Embryonic facial prominence (tissue), 1 donor: ENCODE measurements around the gene SPINT2.

Source experiments
- DNase-seq: peaks from one replicate; pipeline ENCODE4 v3.0.0-alpha.2; 2016; ENCODE audit errors: extremely low spot score

SPINT2 gene

DNA sequence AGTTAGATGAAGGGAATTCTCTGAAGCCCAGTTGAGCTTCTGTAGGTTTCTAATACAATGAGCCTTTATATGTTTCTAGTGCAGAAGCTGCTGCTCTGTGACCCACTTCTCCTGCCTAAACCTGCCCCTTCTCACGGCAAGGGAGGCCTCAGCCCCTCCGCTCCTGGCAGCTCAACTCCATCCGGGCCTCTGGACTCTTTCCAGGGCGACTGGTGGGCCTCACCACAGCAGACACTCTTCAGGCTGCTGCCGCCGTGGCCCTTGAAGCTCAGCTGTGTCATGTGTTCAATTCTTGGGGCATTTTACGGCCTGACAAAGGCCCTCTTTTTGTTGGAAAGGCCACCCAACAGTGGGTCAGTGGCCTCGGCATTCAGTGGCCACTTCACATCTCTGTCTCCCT lies 29.7 kb downstream of the SPINT2 start:
- no peak for DNase-seq

DNA sequence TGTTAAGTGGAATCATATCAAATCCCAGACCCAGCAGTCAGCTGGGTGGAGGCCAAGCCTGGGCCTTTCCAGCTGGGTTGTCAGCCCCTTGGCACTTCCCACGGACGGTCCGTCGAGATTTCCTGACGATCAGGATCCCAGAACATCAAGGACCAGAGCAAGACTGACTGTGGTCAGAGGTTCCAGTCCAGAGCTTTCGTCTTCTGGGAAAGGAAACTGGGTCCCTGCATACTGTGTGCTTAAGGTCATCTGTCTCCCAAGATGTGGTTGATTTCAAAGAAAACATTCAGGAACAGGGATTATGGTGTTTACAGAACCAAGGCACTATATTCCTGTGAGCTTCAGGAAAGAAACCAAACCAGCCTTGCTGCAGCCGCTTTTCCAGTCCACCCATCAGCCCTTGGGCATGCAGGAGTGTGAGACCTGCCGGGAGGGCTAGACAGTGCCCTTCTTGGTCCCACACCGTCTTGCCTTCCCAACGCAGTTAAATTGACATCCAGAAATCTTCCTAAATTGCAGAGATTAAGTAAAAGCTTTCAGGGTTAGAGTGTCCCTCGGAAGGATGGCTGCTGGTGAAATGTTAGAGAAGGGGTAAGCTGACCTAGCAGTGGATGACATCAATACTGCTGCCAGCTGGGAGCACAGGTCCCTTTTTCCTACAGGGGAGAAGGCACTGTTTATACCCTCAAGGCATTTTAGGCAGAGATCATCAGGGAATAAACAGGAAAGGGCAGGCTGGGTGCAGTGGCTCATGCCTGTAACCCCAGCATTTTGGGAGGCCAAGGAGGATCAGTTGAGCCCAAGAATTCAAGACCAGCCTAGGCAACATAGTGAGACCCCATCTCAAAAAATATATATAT lies 34.7 kb downstream of the SPINT2 start:
- no peak for DNase-seq

DNA sequence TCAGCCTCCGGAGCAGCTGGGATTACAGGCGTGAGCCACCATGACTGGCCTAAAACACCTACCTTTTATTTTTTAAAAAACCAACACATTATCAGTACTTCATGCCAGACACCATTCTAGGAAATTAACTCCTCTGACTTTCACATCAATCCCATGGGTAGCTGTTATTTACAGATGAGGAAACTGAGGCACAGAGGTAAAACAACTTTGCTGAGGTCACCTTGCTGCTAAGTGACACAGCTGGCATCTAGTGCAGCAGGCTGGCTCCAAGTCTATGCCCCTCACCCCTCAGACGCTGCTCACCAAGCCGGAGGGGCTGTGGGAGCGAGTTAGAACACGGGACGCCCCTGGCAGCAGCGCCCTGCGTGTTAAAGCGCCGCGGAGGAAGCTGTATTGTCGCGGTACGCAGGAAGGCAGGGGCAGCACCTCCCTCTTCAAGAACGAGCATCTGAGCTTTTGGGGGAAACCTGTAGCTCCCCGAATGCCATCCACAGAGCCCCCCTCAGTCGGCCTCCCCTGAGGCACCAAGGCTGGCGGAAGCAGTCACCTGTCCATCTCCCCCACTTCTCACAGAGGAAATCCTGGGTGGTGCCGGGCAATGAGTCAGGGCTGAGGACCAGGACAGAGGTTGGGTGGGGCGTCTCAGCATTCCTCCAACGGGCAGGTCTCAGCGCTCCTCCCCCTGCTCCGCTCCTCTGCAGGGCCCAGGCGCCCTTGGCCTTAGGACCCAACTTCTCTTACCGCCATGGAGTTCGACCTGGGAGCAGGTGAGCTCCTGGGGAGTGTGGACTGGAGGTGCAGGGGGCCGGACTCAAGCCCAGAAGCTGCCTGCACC lies 39.4 kb downstream of the SPINT2 start, which contains the start of gene C19orf33:
Gene C19orf33, plus strand, starts transcription at position 735 of the 835 bp plus-strand sequence. Its CDS starts 11 bp downstream, at position 746.
- DNase-seq, result no peak

DNA sequence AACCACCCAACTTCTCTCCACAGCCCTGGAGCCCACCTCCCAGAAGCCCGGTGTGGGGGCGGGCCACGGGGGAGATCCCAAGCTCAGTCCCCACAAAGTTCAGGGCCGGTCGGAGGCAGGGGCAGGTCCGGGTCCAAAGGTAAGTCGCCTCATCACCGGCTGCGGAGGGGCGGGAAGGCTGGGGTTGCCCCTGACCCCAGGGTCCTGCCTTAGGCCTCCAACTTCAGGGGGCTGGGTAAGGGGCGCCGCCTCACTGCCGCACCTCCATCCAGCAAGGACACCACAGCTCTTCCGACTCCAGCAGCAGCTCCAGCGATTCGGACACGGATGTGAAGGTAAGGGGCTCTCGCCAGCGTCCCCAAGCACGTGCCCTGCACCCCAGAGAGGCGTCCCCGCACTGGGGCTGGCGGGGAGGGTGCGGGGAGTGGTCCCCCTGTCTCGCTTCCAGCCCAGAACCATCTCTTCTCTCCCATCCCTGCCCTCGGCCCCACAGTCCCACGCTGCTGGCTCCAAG lies 40.0 kb downstream of the SPINT2 start:
- no peak for DNase-seq

DNA sequence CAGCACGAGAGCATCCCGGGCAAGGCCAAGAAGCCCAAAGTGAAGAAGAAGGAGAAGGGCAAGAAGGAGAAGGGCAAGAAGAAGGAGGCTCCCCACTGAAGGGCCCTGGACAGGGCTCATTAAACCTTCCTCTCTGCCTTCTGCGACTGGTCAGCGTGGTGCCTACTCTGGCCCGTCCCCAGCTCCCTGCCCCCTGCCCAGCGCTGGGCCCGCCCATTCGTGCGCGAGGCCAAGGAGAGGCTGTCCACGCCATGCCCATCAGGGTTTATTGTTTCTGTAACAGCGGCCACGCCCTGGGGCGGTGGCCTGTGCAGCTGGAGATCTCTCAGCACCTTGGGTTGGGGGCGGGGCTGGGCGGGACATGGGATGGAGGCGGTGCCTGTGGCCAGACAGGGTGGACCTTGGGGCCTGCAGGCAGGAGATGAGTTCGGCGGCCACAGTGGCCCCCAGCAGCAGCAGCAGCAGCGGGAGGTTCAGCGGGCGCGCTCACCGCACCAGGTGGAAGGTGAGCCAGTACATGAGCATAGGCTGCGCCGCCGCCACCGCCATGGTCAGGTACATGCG lies 40.6 kb downstream of the SPINT2 start:
- DNase-seq, result no peak

DNA sequence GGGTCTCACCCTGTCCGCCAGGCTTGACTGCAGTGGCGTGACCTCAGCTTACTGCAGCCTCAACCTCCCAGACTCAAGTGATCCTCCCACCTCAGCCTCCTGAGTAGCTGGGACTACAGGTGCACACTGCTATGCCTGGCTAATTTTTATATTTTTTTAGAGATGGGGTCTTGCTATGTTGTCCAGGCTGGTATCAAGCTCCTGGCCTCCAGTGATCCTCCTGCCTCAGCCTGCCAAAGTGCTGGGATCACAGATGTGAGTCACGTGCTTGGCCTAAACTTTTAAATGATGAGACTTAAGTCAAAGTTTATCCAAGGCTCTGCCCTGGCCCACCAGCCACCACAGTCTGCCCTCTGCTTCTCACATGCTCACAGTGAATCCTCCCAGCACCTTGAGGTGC lies 41.9 kb downstream of the SPINT2 start:
- no peak for DNase-seq

DNA sequence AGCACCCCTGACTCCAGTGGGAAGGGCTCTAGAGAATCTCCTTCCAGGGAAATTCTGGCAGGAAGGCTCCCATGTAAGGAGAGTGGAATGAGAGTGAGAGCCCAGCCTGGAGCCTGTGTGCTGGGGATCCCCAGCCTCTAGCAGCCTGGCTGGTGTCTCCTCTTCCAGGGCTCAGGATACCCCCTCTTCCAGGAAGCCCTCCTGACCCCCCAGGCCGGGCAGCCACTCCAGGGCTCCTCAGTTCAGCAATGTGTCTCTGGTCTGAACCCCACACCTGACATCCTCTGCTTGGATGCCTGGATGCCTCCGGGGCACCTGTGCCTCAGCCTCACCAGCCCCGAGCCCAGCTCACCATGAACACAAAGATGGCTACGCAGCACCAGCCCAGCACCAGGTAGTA lies 42.7 kb downstream of the SPINT2 start:
- DNase-seq, result no peak

DNA sequence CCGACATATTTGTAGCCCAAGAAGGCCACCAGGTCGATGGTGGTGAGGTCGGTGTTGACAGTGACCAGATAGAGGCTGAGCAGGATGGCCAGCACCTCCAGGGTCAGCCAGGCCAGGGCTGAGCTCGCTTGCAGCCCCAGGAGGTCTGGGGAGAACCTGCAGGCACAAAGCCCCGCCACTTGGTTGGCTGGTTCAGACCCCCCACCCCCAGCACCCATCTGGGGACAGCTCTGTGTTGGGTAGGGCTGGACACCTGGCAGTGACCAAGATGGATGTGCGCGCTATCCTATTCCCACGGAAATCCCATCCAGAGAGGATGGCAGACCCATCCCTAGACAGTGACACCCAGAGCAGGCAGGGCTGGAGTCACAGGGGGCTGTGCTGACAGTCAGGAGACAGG lies 43.2 kb downstream of the SPINT2 start:
- DNase-seq, result no peak

DNA sequence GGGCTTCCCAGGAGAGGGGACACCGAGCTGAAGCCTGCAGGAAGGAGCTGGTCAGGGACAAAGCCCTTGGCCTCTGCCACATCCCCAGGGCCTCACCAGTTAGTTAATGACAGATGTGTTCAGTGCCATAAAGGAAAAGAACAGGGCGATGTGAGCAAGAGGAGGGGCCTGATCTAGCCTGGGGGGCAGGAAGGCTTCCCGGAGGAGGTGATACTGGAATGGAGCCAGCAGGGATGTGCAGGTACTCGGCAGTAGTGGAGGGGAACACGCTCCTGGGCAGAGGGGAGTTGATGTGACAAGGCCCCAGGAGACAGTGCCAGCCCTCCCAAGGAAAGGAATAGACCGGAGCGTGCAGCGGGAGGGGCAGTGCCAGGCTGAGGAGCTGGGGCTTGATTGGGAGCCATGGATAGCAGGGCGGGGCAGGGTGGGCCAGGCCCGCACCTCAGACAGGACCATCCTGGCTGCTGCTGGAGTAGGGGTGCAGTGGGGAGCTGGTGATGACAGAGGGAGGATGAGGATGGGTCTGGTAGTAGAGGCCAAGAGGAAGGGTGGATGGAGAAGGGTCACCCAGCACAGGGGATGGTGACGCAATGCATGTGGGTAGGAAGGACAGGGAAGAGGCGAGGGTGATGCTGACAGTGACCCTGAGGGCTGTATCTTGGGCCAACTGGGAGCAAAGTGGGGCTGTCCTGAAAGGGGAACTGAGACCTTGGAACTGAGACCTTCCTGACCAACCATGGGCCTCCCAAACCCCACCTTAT lies 43.8 kb downstream of the SPINT2 start:
- no peak for DNase-seq

DNA sequence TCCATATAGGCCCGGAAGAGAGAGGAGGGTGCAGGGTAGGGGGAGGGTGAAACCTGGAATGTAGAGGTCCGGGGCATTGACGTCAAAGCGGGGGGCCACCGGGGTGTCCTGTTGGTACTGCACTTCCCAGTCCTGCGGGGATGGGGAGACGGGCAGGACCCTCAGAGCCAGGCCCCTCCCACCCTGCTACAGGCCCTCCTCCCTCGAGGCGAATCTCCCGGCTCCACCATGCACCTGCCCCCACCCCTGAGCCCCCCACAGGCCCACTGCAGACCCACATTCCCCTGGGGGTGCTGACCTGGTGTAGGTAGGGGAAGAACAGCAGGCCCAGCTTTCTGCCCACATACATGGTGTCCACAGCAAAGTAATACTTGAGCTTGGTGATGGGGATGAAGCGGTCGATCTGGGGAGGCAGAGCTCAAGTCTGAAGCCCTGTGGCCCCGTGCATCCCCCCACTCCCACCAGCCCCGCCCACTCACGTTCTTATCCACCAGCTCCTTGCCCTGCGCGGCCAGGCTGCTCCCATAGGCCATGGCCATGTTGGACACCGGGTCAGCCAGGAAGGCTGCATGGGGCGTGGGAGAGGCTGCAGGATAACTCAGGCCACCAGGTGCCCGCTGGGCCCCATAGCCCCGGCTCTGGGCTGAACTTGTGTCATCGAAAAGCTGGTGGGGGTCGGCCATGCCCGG lies 44.7 kb downstream of the SPINT2 start:
- DNase-seq, result no peak

DNA sequence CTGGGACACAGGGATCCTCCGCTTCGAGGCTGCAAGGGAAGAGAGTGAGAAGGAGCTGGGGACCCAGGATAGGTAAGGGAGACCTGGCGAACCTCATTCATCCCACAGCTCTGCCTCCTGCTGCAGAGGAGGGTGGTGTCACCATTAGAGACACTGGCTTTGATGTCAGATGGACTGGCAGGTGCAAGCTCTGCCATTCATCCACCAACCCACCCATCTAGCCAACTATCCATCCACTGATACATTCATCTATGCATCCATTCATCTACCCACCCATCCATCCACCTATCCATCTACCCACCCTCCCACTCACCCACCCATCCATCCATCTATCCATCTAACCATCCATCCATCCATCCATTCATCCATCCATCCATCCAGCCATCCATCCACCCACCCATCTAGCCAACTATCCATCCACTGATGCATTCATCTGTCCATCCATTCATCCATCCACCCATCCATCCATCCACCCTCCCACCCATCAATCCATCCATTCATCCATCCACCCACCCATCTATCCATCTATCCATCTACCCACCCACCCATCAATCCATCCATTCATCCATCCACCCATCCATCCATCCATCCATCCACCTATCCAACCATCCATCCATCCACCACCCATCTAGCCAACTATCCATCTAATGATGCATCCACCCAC lies 45.4 kb downstream of the SPINT2 start:
- DNase-seq, result no peak

DNA sequence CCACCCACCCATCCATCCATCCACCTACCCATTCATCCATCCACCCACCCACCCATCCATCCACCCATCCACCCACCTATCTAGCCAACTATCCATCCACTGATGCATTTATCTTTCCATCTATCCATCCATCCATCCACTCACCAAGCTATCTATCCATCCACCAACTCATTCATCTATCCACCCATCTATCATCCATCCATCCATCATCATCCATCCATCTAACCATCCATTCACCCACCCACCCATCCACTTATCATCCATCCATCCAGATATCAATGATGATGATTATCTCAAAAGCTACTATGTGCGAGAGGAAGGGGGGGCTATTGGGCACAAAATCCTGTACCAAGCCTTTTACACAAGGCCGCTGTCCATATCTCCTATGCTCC lies 45.9 kb downstream of the SPINT2 start:
- DNase-seq, result no peak

DNA sequence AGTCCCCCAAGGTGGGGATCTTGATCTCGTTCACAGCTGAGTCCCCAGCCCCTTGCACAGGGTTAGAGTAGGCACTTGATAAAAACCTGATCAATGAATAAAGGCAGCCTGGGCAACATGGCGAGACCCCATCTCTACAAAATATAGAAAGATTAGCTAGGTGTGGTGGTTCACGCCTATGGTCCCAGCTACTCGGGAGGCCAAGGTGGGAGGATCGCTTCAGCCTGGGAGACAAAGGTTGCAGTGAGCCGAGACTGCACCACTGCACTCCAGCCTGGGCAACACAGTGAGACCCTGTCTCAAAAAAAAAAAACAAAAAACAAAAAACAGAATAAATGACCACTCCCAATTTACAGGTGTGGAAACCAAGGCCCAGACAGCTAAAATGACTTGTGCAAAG lies 46.6 kb downstream of the SPINT2 start:
- DNase-seq, result no peak

DNA sequence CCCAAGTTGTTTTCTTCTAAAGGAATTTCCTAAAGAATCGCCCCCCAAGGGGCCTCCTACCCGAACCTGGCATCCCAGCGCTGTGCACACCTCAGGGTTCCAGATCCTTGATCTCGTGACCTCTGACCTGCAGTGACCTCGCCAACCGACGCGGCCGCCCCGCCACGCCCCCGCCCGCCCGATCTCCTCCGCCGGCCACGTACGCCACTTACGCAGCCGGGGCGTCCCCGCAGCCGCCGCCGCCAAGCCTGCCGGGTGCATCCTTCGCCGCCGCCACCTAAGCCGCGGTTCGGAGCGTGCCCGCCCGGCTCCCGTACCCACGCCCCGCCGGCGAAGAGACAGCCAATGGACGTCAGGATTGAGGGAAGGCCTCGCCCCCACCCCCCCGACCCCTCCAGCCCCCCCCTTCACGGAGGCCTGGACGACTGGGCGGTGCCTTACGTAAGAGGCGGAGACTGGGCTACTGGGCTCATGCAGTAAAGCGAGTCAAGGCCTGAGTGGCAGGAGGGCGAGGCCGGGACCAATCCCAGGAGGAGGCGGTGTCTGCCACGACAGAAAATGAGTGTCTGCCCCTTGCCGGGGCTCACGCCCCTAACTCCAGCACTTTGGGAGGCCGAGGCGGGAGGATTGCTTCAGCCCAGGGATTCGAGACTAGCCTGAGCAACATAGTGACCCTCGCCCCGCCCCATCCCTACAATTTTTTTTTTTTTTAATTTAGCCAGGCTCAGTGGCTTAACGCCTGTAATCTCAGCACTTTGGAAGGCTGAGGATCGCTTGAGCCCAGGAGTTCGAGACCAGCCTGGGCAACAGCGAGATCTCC lies 51.5 kb downstream of the SPINT2 start, which contains the start of gene YIF1B:
Gene YIF1B, minus strand, starts transcription at position 291 of the 820 bp plus-strand sequence. Its CDS starts 30 bp downstream, at position 261.
- peak; percentile 95 for DNase-seq

DNA sequence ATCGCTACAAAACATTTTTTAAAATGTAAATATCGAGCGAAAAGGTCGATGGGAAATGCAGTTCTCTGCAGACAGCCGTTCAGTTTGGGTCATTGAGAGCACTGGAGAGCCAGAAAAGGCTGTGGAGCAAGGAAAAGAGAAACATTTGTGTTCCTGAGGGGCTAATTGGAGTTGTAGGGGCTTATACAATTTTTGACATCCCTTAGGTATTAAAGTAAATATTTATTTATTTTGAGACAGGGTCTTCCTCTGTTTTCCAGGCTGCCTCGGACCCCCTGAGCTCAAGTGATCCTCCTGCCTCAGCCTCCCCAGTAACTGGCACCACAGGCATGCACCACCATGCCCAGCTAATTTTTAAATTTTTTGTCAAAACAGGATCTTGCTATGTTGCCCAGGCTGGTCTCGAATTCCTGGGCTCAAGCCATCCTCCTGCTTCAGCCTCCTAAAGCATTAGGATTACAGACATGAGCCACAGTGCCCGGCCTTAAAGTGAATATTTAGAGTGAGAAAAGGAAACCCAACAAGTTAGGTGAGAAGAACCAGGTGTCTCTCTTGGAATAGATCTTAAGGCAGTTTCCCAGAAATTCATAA lies 52.2 kb downstream of the SPINT2 start:
- no peak for DNase-seq

DNA sequence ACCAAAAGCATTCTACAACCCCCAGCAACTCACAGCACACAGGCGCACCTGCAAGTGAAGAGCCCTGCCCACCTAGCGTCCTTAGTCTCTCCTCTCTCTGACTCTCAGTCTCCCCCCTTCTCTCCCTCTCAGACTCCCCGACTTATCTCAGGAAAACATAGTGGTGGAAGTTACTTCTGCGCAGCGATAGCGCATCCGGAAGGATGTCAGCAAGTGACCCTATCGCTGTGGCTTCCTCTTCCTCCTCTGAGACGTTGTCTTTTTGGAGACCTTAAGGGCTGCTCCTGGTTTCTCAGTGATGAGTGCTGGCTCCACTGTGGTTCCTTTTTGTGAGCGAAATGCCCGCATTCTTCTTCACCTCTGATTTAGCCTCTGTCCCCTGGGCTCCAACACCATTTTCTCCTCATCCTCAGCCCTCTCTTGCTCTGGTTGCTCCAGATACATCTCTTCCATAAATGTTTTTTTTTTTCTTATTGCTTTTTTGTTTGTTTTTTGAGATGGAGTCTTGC lies 52.8 kb downstream of the SPINT2 start:
- DNase-seq, result no peak

DNA sequence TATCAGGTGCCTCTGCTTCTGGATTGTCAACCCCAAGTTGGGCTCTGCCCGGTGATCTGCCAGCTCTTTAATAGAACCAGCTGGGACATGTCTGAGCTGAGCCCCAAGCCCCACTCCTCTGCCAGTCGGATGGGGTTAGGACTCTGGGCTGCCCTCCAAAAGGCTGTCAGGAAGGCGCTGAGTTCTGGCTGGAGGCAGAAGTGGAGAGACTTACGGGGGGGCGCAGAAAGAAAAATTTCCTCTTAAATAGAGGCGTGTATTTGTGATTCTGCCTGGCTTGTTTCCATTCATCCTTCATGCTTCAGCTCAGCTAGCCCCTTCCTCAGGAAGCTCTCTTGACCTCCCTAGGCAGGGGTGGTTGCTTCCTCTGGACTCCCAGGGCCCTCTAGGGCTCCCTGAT lies 54.3 kb downstream of the SPINT2 start:
- DNase-seq, result no peak

DNA sequence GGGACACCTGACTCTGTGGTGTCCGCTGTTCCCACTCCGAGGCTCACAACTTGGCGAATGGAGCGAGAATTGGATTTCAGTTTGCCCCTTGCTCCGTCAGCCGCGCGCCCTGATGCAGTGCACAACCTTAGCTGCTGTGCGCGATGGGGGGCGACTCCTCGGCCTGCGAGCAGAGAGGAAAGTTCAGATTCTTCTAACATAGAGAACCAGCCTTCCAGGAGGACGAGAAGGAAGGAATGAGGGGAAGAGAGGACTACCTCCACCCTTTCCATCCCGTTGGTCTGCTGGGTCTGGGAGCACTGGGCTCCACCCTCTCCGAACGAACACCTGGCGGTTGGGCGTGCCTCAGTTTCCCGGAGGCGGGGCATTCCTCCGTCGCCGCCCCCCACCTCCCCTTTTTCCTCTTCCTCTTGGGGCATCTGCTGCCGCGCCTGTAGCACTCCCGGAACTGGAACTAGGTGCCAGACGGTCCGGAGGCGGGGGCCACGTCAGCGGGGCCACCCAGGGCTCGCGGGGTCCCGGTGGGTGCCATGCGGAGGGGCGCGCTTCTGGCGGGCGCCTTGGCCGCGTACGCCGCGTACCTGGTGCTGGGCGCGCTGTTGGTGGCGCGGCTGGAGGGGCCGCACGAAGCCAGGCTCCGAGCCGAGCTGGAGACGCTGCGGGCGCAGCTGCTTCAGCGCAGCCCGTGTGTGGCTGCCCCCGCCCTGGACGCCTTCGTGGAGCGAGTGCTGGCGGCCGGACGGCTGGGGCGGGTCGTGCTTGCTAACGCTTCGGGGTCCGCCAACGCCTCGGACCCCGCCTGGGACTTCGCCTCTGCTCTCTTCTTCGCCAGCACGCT lies 55.3 kb downstream of the SPINT2 start, which contains the start of gene KCNK6:
Gene KCNK6, plus strand, starts transcription at position 425 of the 838 bp plus-strand sequence. Its CDS starts 106 bp downstream, at position 531.
- DNase-seq, result no peak
